Measurements from ENCODE around the gene TMEM271.

GRCh38 chr4:612749-613125 lies 36.6 kb upstream of the TMEM271 start:
- TF ChIP-seq CTCF (IDR thresholded peaks at IDR 0.05; ENCODE audit: low read depth, low read length, missing input control) (no peak), TAF1 (conservative IDR thresholded peaks at IDR 0.05) (no peak), REST (IDR thresholded peaks at IDR 0.05) (no peak), FOXA1 (IDR thresholded peaks at IDR 0.05) (no peak), ATF3 (IDR thresholded peaks at IDR 0.05) (no peak), HNF4A (conservative IDR thresholded peaks at IDR 0.05) (no peak)

Data from liver (tissue), 3 donors.